ENCODE measurements around the gene NAA60.

NAA60 gene

GRCh38 chr16:3513892-3514583, 70.6 kb downstream of the NAA60 start:
- no peak for DNase-seq

GRCh38 chr16:3514621-3515020, 71.1 kb downstream of the NAA60 start:
- DNase-seq = no peak

- DNase-seq = no peak
Measured at GRCh38 chr16:3515897-3516296, 72.4 kb downstream of the NAA60 start.

- DNase-seq = no peak
Measured at GRCh38 chr16:3518292-3518985, 75.0 kb downstream of the NAA60 start.

- no peak for DNase-seq
Measured at GRCh38 chr16:3518986-3519348, 75.5 kb downstream of the NAA60 start.

GRCh38 chr16:3519581-3519980, 76.1 kb downstream of the NAA60 start:
- no peak for DNase-seq

- no peak for DNase-seq
Measured at GRCh38 chr16:3520413-3520812, 76.9 kb downstream of the NAA60 start.

GRCh38 chr16:3520841-3521240, 77.4 kb downstream of the NAA60 start:
- DNase-seq = no peak

- DNase-seq = no peak
Measured at GRCh38 chr16:3523281-3523680, 79.8 kb downstream of the NAA60 start.

- no peak for DNase-seq
Measured at GRCh38 chr16:3525951-3526350, 82.5 kb downstream of the NAA60 start.

GRCh38 chr16:3527216-3527829, 83.8 kb downstream of the NAA60 start:
- DNase-seq = peak; percentile 18

- DNase-seq = no peak
Measured at GRCh38 chr16:3528406-3528805, 84.9 kb downstream of the NAA60 start.

- DNase-seq = no peak
Measured at GRCh38 chr16:3529175-3529574, 85.7 kb downstream of the NAA60 start.

GRCh38 chr16:3530371-3530914, 87.0 kb downstream of the NAA60 start:
- DNase-seq = no peak

- no peak for DNase-seq
Measured at GRCh38 chr16:3532741-3533140, 89.3 kb downstream of the NAA60 start.

GRCh38 chr16:3534126-3534525, 90.6 kb downstream of the NAA60 start:
- DNase-seq = no peak

GRCh38 chr16:3536271-3536731, 92.8 kb downstream of the NAA60 start:
- DNase-seq = no peak

Measured in NCI-H1105 (cell line).